Measurements from ENCODE around the gene RAB13.

RAB13 gene

DNA sequence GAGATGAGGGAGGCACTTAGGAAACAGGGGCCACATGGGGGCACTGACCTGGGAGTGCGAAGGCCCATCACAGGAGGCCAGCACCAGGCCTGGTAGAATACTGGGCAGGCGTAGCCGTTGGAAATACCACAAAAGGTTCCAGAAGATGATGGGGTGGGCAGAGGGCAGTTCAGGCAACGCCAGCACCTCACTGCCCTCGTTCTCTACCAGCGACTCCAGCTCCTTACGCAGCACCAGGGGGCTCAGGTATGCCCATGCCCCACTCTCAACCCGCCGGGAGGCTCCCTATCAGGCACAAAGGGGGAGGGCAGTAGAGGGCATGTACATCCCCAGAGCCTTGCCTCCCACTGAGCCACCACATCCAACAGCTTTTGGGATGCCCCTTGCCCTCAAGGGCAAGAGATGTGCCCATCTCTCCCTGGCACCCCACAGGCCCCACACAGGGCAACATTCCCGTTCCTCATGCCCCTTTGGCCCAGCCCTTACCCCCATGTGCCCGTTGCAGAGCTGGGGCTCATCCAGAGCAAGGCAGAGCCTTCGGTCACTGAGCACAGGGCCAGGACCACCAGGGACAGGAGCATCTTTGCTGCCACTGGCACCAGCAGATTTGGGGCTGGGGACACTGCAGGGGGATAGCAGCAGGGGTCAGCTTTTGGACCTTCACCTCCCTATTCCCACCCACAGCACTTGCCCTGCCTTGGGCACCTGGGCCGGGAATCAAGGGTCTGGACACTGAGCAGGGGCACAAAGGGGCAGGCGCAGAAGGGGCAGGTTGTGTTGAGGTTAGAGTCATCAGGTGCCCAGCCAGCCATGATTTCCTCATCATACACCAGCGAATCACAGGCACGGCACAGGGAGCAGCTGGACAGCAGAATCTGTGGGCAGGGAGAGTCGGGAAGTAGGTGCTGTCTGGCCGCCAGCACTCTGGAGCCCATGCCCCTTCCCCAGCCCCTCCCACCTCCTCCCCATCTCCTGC lies 53.7 kb downstream of the RAB13 start:
- DNase-seq, result no peak

Data from activated CD4-positive, alpha-beta T cell treated with anti-CD3 and anti-CD28 coated beads, Interleukin-2, amount 50 U/mL, for 48 hours (primary cell).